Parathyroid adenoma (tissue), 2 donors: ENCODE data around the gene TFB2M.

ENCODE experiments used
- H2AFZ ChIP-seq: fragments of 300-600 bp; sonication (generic); one replicate; pipeline ENCODE4 v1.7.0; 2017; ENCODE audit warnings: antibody characterized with exemption, mild to moderate bottlenecking
- H3K27ac ChIP-seq: fragments of 300-600 bp; sonication (generic); one replicate; pipeline ENCODE4 v1.7.0; 2017
- H3K27me3 ChIP-seq: fragments of 300-600 bp; sonication (generic); one replicate; pipeline ENCODE4 v1.7.0; 2017; ENCODE audit warnings: low read length; ENCODE audit not compliant: control insufficient read depth, insufficient read depth
- H3K36me3 ChIP-seq: fragments of 300-600 bp; sonication (generic); one replicate; pipeline ENCODE4 v1.7.0; 2017; ENCODE audit warnings: low read length; ENCODE audit not compliant: control insufficient read depth, insufficient read depth
- H3K4me1 ChIP-seq: fragments of 300-600 bp; sonication (generic); one replicate; pipeline ENCODE4 v1.7.0; 2017; ENCODE audit warnings: control low read depth
- H3K4me2 ChIP-seq: fragments of 300-600 bp; sonication (generic); one replicate; pipeline ENCODE4 v1.7.0; 2017; ENCODE audit warnings: low read length
- H3K4me3 ChIP-seq: fragments of 300-600 bp; sonication (generic); one replicate; pipeline ENCODE4 v1.7.0; 2017; ENCODE audit warnings: low read depth, low read length
- H3K79me2 ChIP-seq: fragments of 300-600 bp; sonication (generic); one replicate; pipeline ENCODE4 v1.7.0; 2017; ENCODE audit warnings: control low read depth
- H3K9ac ChIP-seq: fragments of 300-600 bp; sonication (generic); one replicate; pipeline ENCODE4 v1.7.0; 2017; ENCODE audit warnings: mild to moderate bottlenecking
- H3K9me3 ChIP-seq: fragments of 300-600 bp; sonication (generic); one replicate; pipeline ENCODE4 v1.7.0; 2017; ENCODE audit warnings: low read length; ENCODE audit not compliant: control insufficient read depth
- TF ChIP-seq, protein P1 (sequence below): fragments of 300-600 bp; sonication (generic); IDR thresholded peaks from one replicate; pipeline ENCODE4 v1.7.0; 2017; ENCODE audit warnings: antibody characterized with exemption, mild to moderate bottlenecking
- donor health status: primary hyperparathyroidism.

TFB2M gene

DNA sequence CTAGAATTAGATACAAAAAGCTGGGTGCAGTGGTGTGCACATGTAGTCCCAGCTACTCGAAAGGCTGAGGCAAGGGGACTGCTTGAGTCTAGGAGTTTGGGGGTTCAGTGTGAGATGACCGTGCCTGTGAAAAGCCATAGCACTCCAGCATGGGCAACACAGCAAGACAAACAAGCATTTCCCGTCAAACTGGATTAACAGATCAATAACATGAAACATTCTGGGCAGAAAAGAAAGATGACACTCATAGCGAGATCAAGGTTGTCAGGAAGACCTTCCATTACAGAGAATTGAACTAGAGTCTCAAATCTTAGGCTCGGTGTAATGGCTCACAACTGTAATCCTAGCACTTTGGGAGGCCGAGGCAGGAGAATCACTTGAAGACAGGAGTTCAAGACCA is 14.0 kb downstream of the TFB2M start:
- Histone ChIP-seq H2AFZ (no peak overlapping the region), H3K9me3 (no peaks in the 10 kb centered on the region), H3K27ac (no peak overlapping the region), H3K4me1 (no peaks in the 10 kb centered on the region), H3K4me2 (no peak overlapping the region), H3K9ac (no peak overlapping the region), H3K79me2 (no peaks in the 10 kb centered on the region), H3K4me3 (no peak overlapping the region), H3K36me3 (no peaks in the 10 kb centered on the region), H3K27me3 (no peaks in the 10 kb centered on the region)
- TF ChIP-seq, protein P1, sequence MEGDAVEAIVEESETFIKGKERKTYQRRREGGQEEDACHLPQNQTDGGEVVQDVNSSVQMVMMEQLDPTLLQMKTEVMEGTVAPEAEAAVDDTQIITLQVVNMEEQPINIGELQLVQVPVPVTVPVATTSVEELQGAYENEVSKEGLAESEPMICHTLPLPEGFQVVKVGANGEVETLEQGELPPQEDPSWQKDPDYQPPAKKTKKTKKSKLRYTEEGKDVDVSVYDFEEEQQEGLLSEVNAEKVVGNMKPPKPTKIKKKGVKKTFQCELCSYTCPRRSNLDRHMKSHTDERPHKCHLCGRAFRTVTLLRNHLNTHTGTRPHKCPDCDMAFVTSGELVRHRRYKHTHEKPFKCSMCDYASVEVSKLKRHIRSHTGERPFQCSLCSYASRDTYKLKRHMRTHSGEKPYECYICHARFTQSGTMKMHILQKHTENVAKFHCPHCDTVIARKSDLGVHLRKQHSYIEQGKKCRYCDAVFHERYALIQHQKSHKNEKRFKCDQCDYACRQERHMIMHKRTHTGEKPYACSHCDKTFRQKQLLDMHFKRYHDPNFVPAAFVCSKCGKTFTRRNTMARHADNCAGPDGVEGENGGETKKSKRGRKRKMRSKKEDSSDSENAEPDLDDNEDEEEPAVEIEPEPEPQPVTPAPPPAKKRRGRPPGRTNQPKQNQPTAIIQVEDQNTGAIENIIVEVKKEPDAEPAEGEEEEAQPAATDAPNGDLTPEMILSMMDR = no peak

DNA sequence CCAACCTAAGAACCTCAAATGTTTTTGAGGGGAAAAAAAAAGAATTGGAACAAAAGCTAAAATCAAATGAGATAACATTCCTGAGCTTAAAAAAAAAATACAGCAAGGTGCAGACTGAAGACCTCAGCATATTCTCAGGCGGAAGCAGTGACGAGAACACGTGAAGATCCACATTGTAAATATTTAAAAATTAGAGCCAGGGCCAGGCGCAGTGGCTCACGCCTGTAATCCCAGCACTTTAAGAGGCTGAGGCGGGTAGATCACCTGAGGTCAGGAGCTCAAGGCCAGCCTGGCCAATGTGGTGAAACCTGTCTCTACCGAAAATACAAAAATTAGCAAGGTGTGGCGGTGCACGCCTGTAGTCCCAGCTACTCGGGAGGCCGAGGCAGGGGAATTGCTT is 15.7 kb downstream of the TFB2M start:
- TF ChIP-seq, protein P1 = no peak
- Histone ChIP-seq H3K4me2 (no peak overlapping the region), H3K4me1 (no peaks in the 10 kb centered on the region), H3K9ac (no peak overlapping the region), H3K4me3 (no peak overlapping the region), H3K27me3 (no peaks in the 10 kb centered on the region), H3K27ac (no peak overlapping the region), H3K79me2 (no peaks in the 10 kb centered on the region), H3K9me3 (no peaks in the 10 kb centered on the region), H2AFZ (no peak overlapping the region), H3K36me3 (no peaks in the 10 kb centered on the region)

DNA sequence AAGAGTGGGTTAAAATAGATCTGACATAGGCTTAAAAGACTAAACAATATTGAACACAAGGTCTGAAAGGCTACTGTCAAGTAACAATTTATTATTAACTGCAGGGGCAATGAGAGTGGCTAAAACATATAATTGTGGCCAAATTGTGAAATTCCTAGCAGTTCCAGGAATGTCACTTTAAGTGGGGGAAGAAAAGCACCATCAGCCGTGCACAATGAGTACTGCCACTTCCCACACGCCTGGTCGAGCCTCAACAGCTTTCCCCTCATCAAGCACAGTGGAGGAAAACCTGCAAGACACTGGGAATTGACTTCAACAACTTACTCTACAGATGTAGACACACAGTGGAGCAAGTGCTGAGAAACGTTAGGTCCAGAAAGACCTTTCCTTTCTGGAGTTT is 16.4 kb downstream of the TFB2M start:
- Histone ChIP-seq H3K4me1 (no peaks in the 10 kb centered on the region), H3K27me3 (no peaks in the 10 kb centered on the region), H3K9ac (no peak overlapping the region), H3K4me3 (no peak overlapping the region), H3K4me2 (no peak overlapping the region), H2AFZ (no peak overlapping the region), H3K9me3 (no peaks in the 10 kb centered on the region), H3K27ac (no peak overlapping the region), H3K36me3 (no peaks in the 10 kb centered on the region), H3K79me2 (no peaks in the 10 kb centered on the region)
- TF ChIP-seq, protein P1 = no peak

DNA sequence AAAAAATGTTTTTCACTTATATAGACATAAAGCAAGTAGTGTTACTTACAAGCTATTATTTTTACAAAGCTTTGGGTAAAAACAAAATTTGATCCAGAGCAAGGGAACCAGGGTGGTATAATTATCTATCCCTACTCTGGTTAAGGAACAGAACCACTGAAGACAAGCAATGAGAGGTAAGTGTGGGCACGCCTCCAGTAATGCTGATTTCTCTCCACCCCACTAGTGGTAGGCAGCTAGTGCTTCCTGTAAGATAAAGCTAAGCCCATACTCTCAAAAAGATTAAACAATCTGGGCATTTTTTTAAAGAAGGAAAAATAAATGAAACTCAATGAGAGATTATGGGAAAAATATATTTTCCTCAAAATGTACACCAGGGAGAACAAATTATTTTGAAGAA is 22.1 kb downstream of the TFB2M start:
- peaks cover 3% of the 10 kb centered on the region for H3K36me3 ChIP-seq
- no peak overlapping the region for H3K4me3 ChIP-seq

More for the DNA sequence above, 22.1 kb downstream of the TFB2M start:
- H3K79me2 ChIP-seq = no peaks in the 10 kb centered on the region
- TF ChIP-seq, protein P1 = no peak
- H3K27me3 ChIP-seq = no peaks in the 10 kb centered on the region
- no peak overlapping the region for H3K9ac ChIP-seq
- no peaks in the 10 kb centered on the region for H3K9me3 ChIP-seq
- no peak overlapping the region for H3K4me2 ChIP-seq
- no peaks in the 10 kb centered on the region for H3K4me1 ChIP-seq
- H2AFZ ChIP-seq = no peak overlapping the region
- H3K27ac ChIP-seq = no peak overlapping the region
